Neuronal stem cell (in vitro differentiated cells): ENCODE measurements around the gene MMP25.

Experiments used
- DNase-seq: peaks from one replicate; pipeline ENCODE4 v3.0.0-alpha.2; 2013; ENCODE audit warnings: low spot score
- H2AFZ ChIP-seq: one replicate; pipeline ENCODE4 v1.6.1; 2013; ENCODE audit warnings: mild to moderate bottlenecking, low read length, inconsistent platforms
- H2AK5ac ChIP-seq: 2 replicates; pipeline ENCODE4 v1.6.1; 2013; ENCODE audit warnings: low read depth, mild to moderate bottlenecking, inconsistent platforms, low read length, moderate library complexity, mixed read lengths
- H2BK120ac ChIP-seq: 2 replicates; pipeline ENCODE4 v1.6.1; 2013; ENCODE audit warnings: low read depth, mild to moderate bottlenecking, inconsistent platforms, low read length, moderate library complexity, mixed read lengths
- H2BK12ac ChIP-seq: one replicate; pipeline ENCODE4 v1.6.1; 2013; ENCODE audit warnings: low read length, inconsistent platforms
- H2BK15ac ChIP-seq: 2 replicates; pipeline ENCODE4 v1.6.1; 2013; ENCODE audit warnings: mild to moderate bottlenecking, low read length, inconsistent platforms, mixed read lengths
- H2BK5ac ChIP-seq: one replicate; pipeline ENCODE4 v1.6.1; 2013; ENCODE audit warnings: inconsistent platforms, mild to moderate bottlenecking, low read length, moderate library complexity
- H3K14ac ChIP-seq: one replicate; pipeline ENCODE4 v1.6.1; 2013; ENCODE audit warnings: low read length, inconsistent platforms
- H3K18ac ChIP-seq: 2 replicates; pipeline ENCODE4 v1.6.1; 2013; ENCODE audit warnings: low read length, inconsistent platforms
- H3K23ac ChIP-seq: 2 replicates; pipeline ENCODE4 v1.6.1; 2013; ENCODE audit warnings: low read depth, mild to moderate bottlenecking, mixed read lengths, low read length, inconsistent platforms; ENCODE audit not compliant: poor library complexity
- H3K27ac ChIP-seq: replicated peaks from 3 replicates; pipeline ENCODE4 v1.5.1; 2013; ENCODE audit warnings: low read length, inconsistent platforms
- H3K27me3 ChIP-seq, 3 experiments: 2 replicates each; pipeline ENCODE4 v1.6.1; 2013; ENCODE audit warnings: low read length in 3 of 3, mild to moderate bottlenecking in 2 of 3, inconsistent platforms in 1 of 3, low read depth in 1 of 3, mixed read lengths in 1 of 3, moderate library complexity in 1 of 3; ENCODE audit not compliant: control insufficient read depth in 3 of 3, insufficient read depth in 3 of 3
- H3K36me3 ChIP-seq, 2 donors: replicated peaks in 1 of 2; 2 replicates each; pipeline ENCODE4 v1.6.1; 2013; ENCODE audit warnings: low read length in 2 of 2; ENCODE audit not compliant: control insufficient read depth in 2 of 2, insufficient read depth in 2 of 2
- H3K4ac ChIP-seq: 2 replicates; pipeline ENCODE4 v1.6.1; 2013; ENCODE audit warnings: inconsistent platforms, mild to moderate bottlenecking, low read length, moderate library complexity
- H3K4me1 ChIP-seq, 2 donors: 1 replicate in 1 of 2; 2 replicates in 1 of 2; pipeline ENCODE4 v1.6.1; 2013; ENCODE audit warnings: low read length in 2 of 2, low read depth in 1 of 2; ENCODE audit not compliant: control insufficient read depth in 2 of 2, insufficient read depth in 1 of 2
- H3K4me2 ChIP-seq: one replicate; pipeline ENCODE4 v1.6.1; 2013; ENCODE audit warnings: mild to moderate bottlenecking, low read length, inconsistent platforms; ENCODE audit not compliant: insufficient read depth, poor library complexity, severe bottlenecking
- H3K4me3 ChIP-seq, 2 donors: 2 replicates each; pipeline ENCODE4 v1.5.1; 2013; ENCODE audit warnings: low read length in 2 of 2, mild to moderate bottlenecking in 2 of 2, inconsistent platforms in 1 of 2, moderate library complexity in 1 of 2
- H3K79me1 ChIP-seq: one replicate; pipeline ENCODE4 v1.6.1; 2013; ENCODE audit warnings: low read depth, mild to moderate bottlenecking, inconsistent platforms, low read length, moderate library complexity
- H3K9ac ChIP-seq: one replicate; pipeline ENCODE4 v1.6.1; 2013; ENCODE audit warnings: mild to moderate bottlenecking, low read depth, low read length, inconsistent platforms; ENCODE audit not compliant: poor library complexity
- H3K9me3 ChIP-seq, 2 donors: replicated peaks in 1 of 2; 2 replicates each; pipeline versions ENCODE3 to v1.6.1; 2013; ENCODE audit warnings: low read length in 2 of 2, mild to moderate bottlenecking in 2 of 2, inconsistent platforms in 1 of 2, low read depth in 1 of 2, mixed read lengths in 1 of 2, moderate library complexity in 1 of 2; ENCODE audit not compliant: control insufficient read depth in 2 of 2, insufficient read depth in 1 of 2
- H4K8ac ChIP-seq: one replicate; pipeline ENCODE4 v1.6.1; 2013; ENCODE audit warnings: low read depth, mild to moderate bottlenecking, inconsistent platforms, low read length, moderate library complexity
- H4K91ac ChIP-seq: one replicate; pipeline ENCODE4 v1.6.1; 2013; ENCODE audit warnings: low read length, low read depth, mild to moderate bottlenecking, inconsistent platforms; ENCODE audit not compliant: poor library complexity
- WGBS, 2 donors: extraction: QIAGEN DNeasy Blood & Tissue Kit; methylation state at CpG; one replicate each; pipeline ENCODE4 v1.1.7; 2013; ENCODE audit warnings: missing lambda C conversion rate in 2 of 2, mixed read lengths in 1 of 2; ENCODE audit not compliant: insufficient read length in 2 of 2, insufficient replicate concordance in 1 of 2; ENCODE audit errors: extremely low coverage in 2 of 2; 5-methylcytosine and 5-hydroxymethylcytosine counted together

Gene MMP25

DNA sequence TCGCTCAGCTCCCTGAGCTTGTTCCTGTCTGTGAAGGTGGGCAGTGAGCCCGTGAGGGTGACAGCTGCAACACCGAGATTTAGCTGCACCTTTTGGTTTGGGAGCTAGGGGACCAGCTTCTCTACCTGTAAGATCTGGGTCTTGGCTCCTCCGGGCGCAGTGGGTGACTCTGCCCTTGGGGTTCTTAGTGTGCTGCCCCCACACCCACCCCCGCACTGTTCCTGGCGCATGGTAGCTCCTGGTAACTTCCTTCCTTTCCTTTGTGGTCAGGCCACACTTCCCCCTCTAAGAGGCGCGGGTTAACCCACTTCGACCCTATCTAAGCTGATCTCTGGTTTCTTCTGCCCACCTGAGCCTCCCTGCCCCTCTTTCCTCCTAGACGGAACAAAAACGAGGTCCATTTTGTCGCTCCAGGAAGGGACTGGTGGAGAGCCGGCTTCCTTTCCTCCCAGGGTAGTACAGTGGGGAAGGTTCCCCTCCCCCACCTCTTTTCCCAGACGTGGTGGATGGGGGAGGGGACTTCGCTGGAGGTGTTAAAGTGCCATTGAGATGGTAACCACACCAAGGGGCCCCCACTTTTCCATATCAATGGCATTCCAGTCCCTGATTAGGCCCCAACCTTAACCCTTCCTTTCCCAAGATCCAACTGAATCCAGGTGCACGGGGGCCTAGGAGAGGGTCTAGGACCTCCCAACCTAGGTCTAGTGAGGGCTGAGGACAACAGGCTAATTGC is 38.2 kb upstream of the MMP25 start:
- DNase-seq, result no peak
- no peak overlapping the region for H3K27ac ChIP-seq
- no CpG with 5 or more reads among the region's 17 CpGs for WGBS, 2 donors

DNA sequence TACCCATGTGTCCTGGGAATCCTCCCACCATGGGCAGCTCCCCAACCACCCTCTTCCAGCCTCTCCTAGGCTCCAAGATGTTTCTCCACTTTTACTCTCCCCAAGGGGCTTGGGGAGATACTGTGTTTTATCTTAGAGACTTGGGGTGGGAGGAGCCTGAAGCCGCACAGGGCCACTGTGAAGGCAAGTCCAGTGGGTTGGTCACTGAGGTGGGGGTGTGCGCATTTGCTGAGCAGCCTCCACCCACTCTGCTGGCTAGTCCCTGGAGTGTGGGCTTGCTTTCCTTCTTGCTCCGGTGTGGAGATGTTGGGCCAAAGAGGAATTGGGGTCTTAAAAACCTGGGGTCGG is 37.7 kb upstream of the MMP25 start:
- Histone ChIP-seq H2AK5ac (peak overlapping the region; percentile 40), H2BK5ac (no peak overlapping the region), H3K27ac (no peak overlapping the region), H3K4me3 (no peak overlapping the region), H3K9me3 (no peaks in the 10 kb centered on the region), H2BK15ac (no peak overlapping the region), H3K4me1 (peaks cover 19 to 25% of the 10 kb centered on the region in 2 donors), H4K91ac (no peak overlapping the region), H2BK120ac (no peak overlapping the region), H3K9ac (no peak overlapping the region), H3K79me1 (no peaks in the 10 kb centered on the region), H3K36me3 (no peaks in the 10 kb centered on the region), H3K23ac (peak overlapping the region; percentile 25), H3K4ac (no peak overlapping the region), H3K14ac (peak overlapping the region; percentile 47), H2AFZ (no peak overlapping the region), H3K18ac (peak overlapping the region; percentile 52), H2BK12ac (no peak overlapping the region), H3K4me2 (no peak overlapping the region), H4K8ac (no peak overlapping the region), H3K27me3 (peaks cover 31 to 82% (median 73%) of the 10 kb centered on the region in 3 experiments)
- WGBS, 2 donors, result no CpG with 5 or more reads among the region's 4 CpGs
- DNase-seq, result no peak

More for the DNA sequence above, 38.2 kb upstream of the MMP25 start:
- Histone ChIP-seq H3K36me3 (no peaks in the 10 kb centered on the region), H3K14ac (peak overlapping the region; percentile 26), H2BK5ac (no peak overlapping the region), H4K8ac (no peak overlapping the region), H2BK15ac (no peak overlapping the region), H3K9ac (peak overlapping the region; percentile 36), H2BK12ac (peak overlapping the region; percentile 59), H3K27me3 (peaks cover 26 to 76% (median 68%) of the 10 kb centered on the region in 3 experiments), H3K4me1 (peaks cover 19 to 25% of the 10 kb centered on the region in 2 donors), H3K4me2 (no peak overlapping the region), H2AFZ (peak overlapping the region; percentile 58), H2AK5ac (no peak overlapping the region), H4K91ac (no peak overlapping the region), H3K4me3 (no peak overlapping the region), H3K9me3 (no peaks in the 10 kb centered on the region), H3K23ac (no peak overlapping the region), H3K79me1 (no peaks in the 10 kb centered on the region), H3K4ac (no peak overlapping the region), H3K18ac (peak overlapping the region; percentile 30), H2BK120ac (no peak overlapping the region)

GRCh38 chr16:3009568-3010390 is 36.6 kb upstream of the MMP25 start:
- no peak overlapping the region for H3K4ac ChIP-seq
- no peak overlapping the region for H2BK15ac ChIP-seq
- no peak overlapping the region for H3K9ac ChIP-seq
- peaks cover 29 to 82% (median 80%) of the 10 kb centered on the region in 3 experiments for H3K27me3 ChIP-seq
- no peak overlapping the region for H2BK12ac ChIP-seq
- no peak overlapping the region for H3K4me3 ChIP-seq
- peak overlapping the region; percentile 81 for H2AFZ ChIP-seq
- H3K14ac ChIP-seq, result no peak overlapping the region
- H2AK5ac ChIP-seq, result no peak overlapping the region
- no peak overlapping the region for H3K27ac ChIP-seq
- peak overlapping the region; percentile 78 for H3K18ac ChIP-seq
- no peaks in the 10 kb centered on the region for H3K79me1 ChIP-seq
- no peak overlapping the region for H4K8ac ChIP-seq
- WGBS, 2 donors, result no CpG with 5 or more reads among the region's 21 CpGs
- peak overlapping the region; percentile 28 for H3K4me2 ChIP-seq
- H3K23ac ChIP-seq, result no peak overlapping the region
- H2BK120ac ChIP-seq, result no peak overlapping the region
- peaks cover 19 to 25% of the 10 kb centered on the region in 2 donors for H3K4me1 ChIP-seq
- DNase-seq, result no peak
- H3K9me3 ChIP-seq, result no peaks in the 10 kb centered on the region
- H4K91ac ChIP-seq, result no peak overlapping the region
- no peaks in the 10 kb centered on the region for H3K36me3 ChIP-seq
- no peak overlapping the region for H2BK5ac ChIP-seq

GRCh38 chr16:3010510-3010909 is 35.9 kb upstream of the MMP25 start:
- Histone ChIP-seq H2AK5ac (peak overlapping the region; percentile 97), H3K18ac (peak overlapping the region; percentile 48), H4K91ac (no peak overlapping the region), H3K27ac (no peak overlapping the region), H2BK120ac (no peak overlapping the region), H3K9me3 (no peaks in the 10 kb centered on the region), H3K36me3 (no peaks in the 10 kb centered on the region), H2AFZ (no peak overlapping the region), H3K14ac (no peak overlapping the region), H3K79me1 (no peaks in the 10 kb centered on the region), H3K4me1 (peaks cover 19 to 25% of the 10 kb centered on the region in 2 donors), H2BK5ac (peak overlapping the region; percentile 48), H4K8ac (no peak overlapping the region), H3K9ac (no peak overlapping the region), H2BK15ac (peak overlapping the region; percentile 14), H3K27me3 (peaks cover 27 to 82% (median 74%) of the 10 kb centered on the region in 3 experiments), H3K4ac (no peak overlapping the region), H3K4me3 (no peak overlapping the region), H3K4me2 (no peak overlapping the region), H2BK12ac (no peak overlapping the region), H3K23ac (no peak overlapping the region)
- WGBS, 2 donors, result no CpG with 5 or more reads among the region's 8 CpGs
- no peak for DNase-seq
